Fibroblast of lung (primary cell): ENCODE measurements around the gene NBEA. TPM values are rescaled to one million over a fixed set of nuclear protein-coding genes. Genes with fewer than 3 reads are reported as not detected.

Experiments
- DNase-seq, 2 donors: peaks; one replicate each; pipeline versions ENCODE4 v3.0.0 to v3.0.0-alpha.2; 2010; ENCODE audit warnings: low read depth in 2 of 2
- H2AFZ ChIP-seq: 2 replicates; pipeline ENCODE4 v1.5.1; 2012; ENCODE audit warnings: low read length, control low read depth, inconsistent platforms
- H3K27ac ChIP-seq: 2 replicates; pipeline ENCODE4 v1.5.1; 2011; ENCODE audit warnings: low read length, control low read depth; ENCODE audit not compliant: insufficient read depth
- H3K27me3 ChIP-seq: 2 replicates; pipeline ENCODE4 v1.5.1; 2011; ENCODE audit warnings: mild to moderate bottlenecking, low read length; ENCODE audit not compliant: control insufficient read depth, insufficient read depth
- H3K36me3 ChIP-seq: 2 replicates; pipeline ENCODE4 v1.5.1; 2011; ENCODE audit warnings: low read length; ENCODE audit not compliant: control insufficient read depth, insufficient read depth
- H3K4me1 ChIP-seq: 2 replicates; pipeline ENCODE4 v1.5.1; 2011; ENCODE audit warnings: low read length; ENCODE audit not compliant: control insufficient read depth, insufficient read depth; ENCODE audit errors: extremely low read depth
- H3K4me2 ChIP-seq: 2 replicates; pipeline ENCODE4 v1.5.1; 2011; ENCODE audit warnings: low read length, control low read depth; ENCODE audit not compliant: insufficient read depth; ENCODE audit errors: extremely low read depth
- H3K4me3 ChIP-seq, 4 experiments: fragments of 200-600 bp in 1 of 4; sonication (generic) in 1 of 4; replicated peaks in 1 of 4; 2 replicates each; pipeline ENCODE4 v1.5.1; 2011 to 2016; ENCODE audit warnings: low read length in 4 of 4, low read depth in 3 of 4, mild to moderate bottlenecking in 3 of 4, control low read depth in 2 of 4, inconsistent platforms in 1 of 4, mixed read lengths in 1 of 4; ENCODE audit not compliant: insufficient read depth in 1 of 4; ENCODE audit errors: control extremely low read depth in 1 of 4
- H3K79me2 ChIP-seq: 2 replicates; pipeline ENCODE4 v1.5.1; 2012; ENCODE audit warnings: mild to moderate bottlenecking, low read length, inconsistent platforms; ENCODE audit not compliant: control insufficient read depth, insufficient read depth
- H3K9ac ChIP-seq: 2 replicates; pipeline ENCODE4 v1.5.1; 2011; ENCODE audit warnings: mild to moderate bottlenecking, low read length, control low read depth; ENCODE audit not compliant: insufficient read depth
- H3K9me3 ChIP-seq: 2 replicates; pipeline ENCODE4 v1.5.1; 2012; ENCODE audit warnings: low read depth, low read length; ENCODE audit not compliant: control insufficient read depth, insufficient read depth
- H4K20me1 ChIP-seq: 2 replicates; pipeline ENCODE4 v1.5.1; 2011; ENCODE audit warnings: low read length; ENCODE audit not compliant: control insufficient read depth, insufficient read depth; ENCODE audit errors: extremely low read depth
- CTCF ChIP-seq, 2 donors: IDR thresholded peaks in 1 of 2; conservative IDR thresholded peaks in 1 of 2; 1 replicate in 1 of 2; 2 replicates in 1 of 2; pipeline ENCODE4 v1.5.1; 2011 to 2012; ENCODE audit warnings: low read length in 2 of 2, control low read depth in 1 of 2, inconsistent platforms in 1 of 2, low read depth in 1 of 2, mild to moderate bottlenecking in 1 of 2
- EZH2 ChIP-seq: IDR thresholded peaks from 2 replicates; pipeline ENCODE4 v1.5.1; 2012; ENCODE audit warnings: low read length, control low read depth, mild to moderate bottlenecking; ENCODE audit errors: missing control alignments
- polyA plus RNA-seq, 2 donors: library from polyadenylated mRNA; depleted of rRNA in 1 of 2; stranded (reverse) in 1 of 2; unstranded in 1 of 2; fragments of >200 nt; gene quantifications; 2 replicates each; pipeline ENCODE4 v1.2.1, GENCODE V29; 2011 to 2012; ENCODE audit warnings: missing spikeins in 1 of 2
- total RNA-seq: library from RNA; depleted of rRNA; stranded (reverse); fragments of >200 nt; gene quantifications from 2 replicates; pipeline ENCODE4 v1.2.1, GENCODE V29; 2014

Gene NBEA
- total and polyA plus RNA-seq, 2 donors (not counting 1 experiment from before 2014, with no cell fraction given) = 3.6 to 7.8 TPM

GRCh38 chr13:35388441-35389355 is 446.6 kb downstream of the NBEA start:
- H4K20me1 ChIP-seq = no peaks in the 10 kb centered on the region
- no peaks in the 10 kb centered on the region for H3K9me3 ChIP-seq
- TF ChIP-seq CTCF (conservative IDR thresholded peaks at IDR 0.05 in 1 of 2, IDR thresholded peaks at IDR 0.05 in 1 of 2; ENCODE audit: low read depth in 1 of 2, low read length in 2 of 2) = no peak
- TF ChIP-seq EZH2 = no peak
- peak; percentile 36 to 64 for DNase-seq
- H3K36me3 ChIP-seq = no peaks in the 10 kb centered on the region
- H3K9ac ChIP-seq = no peak overlapping the region
- peaks cover 2% of the 10 kb centered on the region for H3K4me1 ChIP-seq
- no peak overlapping the region for H2AFZ ChIP-seq
- H3K27ac ChIP-seq = no peak overlapping the region
- H3K79me2 ChIP-seq = no peaks in the 10 kb centered on the region
- peak overlapping the region; percentile 44 for H3K4me2 ChIP-seq
- peak overlapping the region in 2 of 4 experiments; percentile 5 to 6 for H3K4me3 ChIP-seq
- H3K27me3 ChIP-seq = no peaks in the 10 kb centered on the region

GRCh38 chr13:35389535-35389934 is 447.5 kb downstream of the NBEA start:
- Histone ChIP-seq H3K27ac (no peak overlapping the region), H3K9me3 (no peaks in the 10 kb centered on the region), H3K36me3 (no peaks in the 10 kb centered on the region), H3K27me3 (no peaks in the 10 kb centered on the region), H3K79me2 (no peaks in the 10 kb centered on the region), H3K4me3 (no peak overlapping the region), H4K20me1 (no peaks in the 10 kb centered on the region), H3K4me2 (no peak overlapping the region), H3K9ac (no peak overlapping the region), H2AFZ (no peak overlapping the region), H3K4me1 (peaks cover 2% of the 10 kb centered on the region)
- no peak for DNase-seq
- TF ChIP-seq CTCF (conservative IDR thresholded peaks at IDR 0.05 in 1 of 2, IDR thresholded peaks at IDR 0.05 in 1 of 2; ENCODE audit: low read depth in 1 of 2, low read length in 2 of 2) = no peak
- TF ChIP-seq EZH2 = no peak

- peaks cover 2% of the 10 kb centered on the region for H3K4me1 ChIP-seq
- H3K9me3 ChIP-seq = no peaks in the 10 kb centered on the region
- no peaks in the 10 kb centered on the region for H4K20me1 ChIP-seq
- no peak overlapping the region for H3K9ac ChIP-seq
- DNase-seq = no peak
- no peaks in the 10 kb centered on the region for H3K79me2 ChIP-seq
- H3K27ac ChIP-seq = no peak overlapping the region
- H3K27me3 ChIP-seq = no peaks in the 10 kb centered on the region
- no peaks in the 10 kb centered on the region for H3K36me3 ChIP-seq
- TF ChIP-seq CTCF (conservative IDR thresholded peaks at IDR 0.05 in 1 of 2, IDR thresholded peaks at IDR 0.05 in 1 of 2; ENCODE audit: low read depth in 1 of 2, low read length in 2 of 2) (no peak), EZH2 (no peak)
- H2AFZ ChIP-seq = no peak overlapping the region
- H3K4me2 ChIP-seq = no peak overlapping the region
- no peak overlapping the region for H3K4me3 ChIP-seq
Measured at GRCh38 chr13:35392768-35393167, 450.7 kb downstream of the NBEA start.
